Activated naive CD4-positive, alpha-beta T cell treated with anti-CD3 and anti-CD28 coated beads, Interleukin-2, amount 50 U/mL, for 24 hours (primary cell): ENCODE results near the gene KIAA1614.

Source experiments
- H3K27ac Mint-ChIP-seq: one replicate; pipeline ENCODE4 v1.8.0; 2021; ENCODE audit warnings: mild to moderate bottlenecking, mixed read lengths
- H3K27me3 Mint-ChIP-seq: one replicate; pipeline ENCODE4 v1.8.0; 2021; ENCODE audit warnings: mixed read lengths
- H3K36me3 Mint-ChIP-seq: one replicate; pipeline ENCODE4 v1.8.0; 2021; ENCODE audit warnings: mixed read lengths
- H3K4me1 Mint-ChIP-seq: one replicate; pipeline ENCODE4 v1.8.0; 2021; ENCODE audit warnings: mixed read lengths
- H3K4me3 Mint-ChIP-seq: one replicate; pipeline ENCODE4 v1.8.0; 2021; ENCODE audit warnings: mild to moderate bottlenecking, mixed read lengths
- H3K9me3 Mint-ChIP-seq: one replicate; pipeline ENCODE4 v1.8.0; 2021; ENCODE audit warnings: mixed read lengths

Gene KIAA1614

DNA sequence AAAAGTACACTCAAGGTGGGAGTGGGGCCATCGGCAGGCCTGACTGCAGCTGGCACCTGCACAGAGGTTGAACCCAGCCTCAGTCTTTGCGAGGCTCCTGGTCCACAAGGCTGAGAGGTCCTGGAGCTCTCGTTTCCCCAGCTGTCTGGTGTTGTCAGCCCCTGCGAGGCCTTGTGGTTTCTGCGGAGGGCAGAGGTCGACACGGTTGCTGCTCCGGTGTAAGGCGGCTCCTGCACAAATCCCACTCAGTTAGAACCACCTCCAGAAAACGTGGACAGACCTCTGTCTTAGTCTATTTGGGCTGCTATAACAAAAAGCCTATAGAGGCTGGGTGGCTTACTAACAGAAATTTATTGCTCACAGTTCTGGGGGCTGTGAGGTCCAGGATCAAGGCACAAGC lies 5.8 kb downstream of the KIAA1614 start:
- no peaks in the 10 kb centered on the region for H3K9me3 Mint-ChIP-seq

DNA sequence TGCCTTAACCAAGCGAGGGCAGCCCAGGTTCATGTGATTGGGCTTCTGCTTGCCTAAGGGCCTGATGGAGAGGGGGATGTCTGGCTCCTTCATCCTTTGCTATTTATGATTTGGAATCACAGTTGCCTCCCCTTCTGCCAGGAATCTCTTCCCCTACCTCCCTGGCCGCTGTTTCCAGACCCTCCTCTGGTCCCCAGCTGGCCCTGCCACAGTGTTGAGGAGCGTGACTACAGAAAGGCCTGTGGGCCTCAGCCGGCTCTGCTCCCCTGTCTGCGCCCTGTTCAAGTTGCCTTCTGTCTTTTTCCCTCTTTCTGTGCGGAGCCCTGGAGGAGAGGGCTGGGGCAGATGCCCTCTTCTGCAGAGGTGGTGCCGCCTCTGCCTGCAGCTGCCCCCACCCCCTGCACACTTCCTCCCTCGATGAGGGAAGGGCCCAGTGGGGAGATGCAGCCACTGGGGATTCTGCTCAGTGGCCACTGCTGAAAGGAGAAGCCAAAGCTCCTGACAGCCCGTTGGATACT lies 6.5 kb downstream of the KIAA1614 start:
- no peaks in the 10 kb centered on the region for H3K9me3 Mint-ChIP-seq
- no peaks in the 10 kb centered on the region for H3K36me3 Mint-ChIP-seq
- no peak overlapping the region for H3K27ac Mint-ChIP-seq
- H3K27me3 Mint-ChIP-seq: peaks cover 4% of the 10 kb centered on the region
- no peak overlapping the region for H3K4me3 Mint-ChIP-seq
- no peaks in the 10 kb centered on the region for H3K4me1 Mint-ChIP-seq

More for the DNA sequence above, 5.8 kb downstream of the KIAA1614 start:
- H3K27ac Mint-ChIP-seq: no peak overlapping the region
- no peaks in the 10 kb centered on the region for H3K36me3 Mint-ChIP-seq
- H3K4me1 Mint-ChIP-seq: no peaks in the 10 kb centered on the region
- no peak overlapping the region for H3K4me3 Mint-ChIP-seq
- H3K27me3 Mint-ChIP-seq: peaks cover 10% of the 10 kb centered on the region

DNA sequence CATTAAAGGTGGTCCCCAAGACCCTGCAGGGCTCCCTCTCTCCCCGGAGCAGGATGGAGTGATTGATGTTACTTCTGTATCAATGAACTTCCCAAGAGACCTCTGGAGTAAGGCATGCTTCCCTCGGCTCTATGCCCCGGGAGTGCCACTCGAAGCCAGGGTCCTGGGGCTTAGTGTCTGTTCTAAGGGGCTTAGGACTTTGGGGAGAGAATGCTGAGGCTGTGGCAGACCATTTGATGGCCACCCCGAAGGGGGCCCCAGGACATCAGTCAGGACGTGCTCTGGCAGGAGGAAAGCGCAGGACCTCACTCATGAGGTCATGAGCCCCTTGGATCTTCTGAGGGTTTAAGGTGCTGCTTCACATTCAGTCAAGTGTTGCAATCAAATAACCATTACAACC lies 7.5 kb downstream of the KIAA1614 start:
- Mint-ChIP-seq H3K36me3 (no peaks in the 10 kb centered on the region), H3K27me3 (peaks cover 2% of the 10 kb centered on the region), H3K4me1 (no peaks in the 10 kb centered on the region), H3K27ac (no peak overlapping the region), H3K9me3 (no peaks in the 10 kb centered on the region), H3K4me3 (no peak overlapping the region)

DNA sequence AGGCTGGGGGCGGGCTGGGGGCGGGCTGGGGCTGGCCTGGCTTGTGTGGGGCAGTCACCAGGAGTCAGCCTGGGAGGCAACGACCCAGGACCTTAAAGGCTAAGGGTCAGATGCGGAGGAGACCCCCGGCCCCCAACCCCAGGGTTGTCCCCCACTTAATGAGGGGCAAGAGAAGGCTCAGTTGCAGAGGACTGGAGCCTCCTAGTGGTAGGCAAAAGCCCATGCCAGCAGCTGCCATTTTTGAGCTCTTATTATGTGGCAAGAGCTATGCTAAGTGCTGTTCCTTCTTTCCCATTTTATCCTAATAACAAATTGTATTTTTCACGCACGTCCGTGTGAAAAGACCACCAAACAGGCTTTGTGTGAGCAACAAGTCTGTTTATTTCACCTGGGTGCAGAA lies 8.0 kb downstream of the KIAA1614 start:
- Mint-ChIP-seq H3K4me3 (no peak overlapping the region), H3K4me1 (no peaks in the 10 kb centered on the region), H3K9me3 (no peaks in the 10 kb centered on the region)

DNA sequence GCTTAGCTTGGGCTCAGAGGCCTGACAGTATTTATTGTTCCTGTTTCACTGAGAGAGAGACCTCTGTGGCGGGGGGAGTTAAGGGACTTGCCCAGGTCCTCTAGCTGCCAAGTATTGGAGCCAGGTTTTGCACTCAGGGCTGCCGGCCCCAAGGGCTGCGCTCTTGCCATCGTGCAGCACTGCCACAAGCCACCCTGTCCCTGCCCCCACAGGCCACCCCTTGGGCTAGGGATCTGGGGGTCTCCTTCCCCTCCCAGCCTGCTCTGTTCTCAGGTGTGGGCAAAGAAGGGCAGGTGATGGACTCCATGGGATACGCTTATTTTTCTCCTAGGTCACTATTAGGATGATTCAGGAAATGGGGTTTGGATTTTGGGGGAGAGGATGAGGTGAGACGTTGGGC lies 8.7 kb downstream of the KIAA1614 start:
- no peaks in the 10 kb centered on the region for H3K4me1 Mint-ChIP-seq
- H3K36me3 Mint-ChIP-seq: no peaks in the 10 kb centered on the region
- H3K9me3 Mint-ChIP-seq: no peaks in the 10 kb centered on the region
- no peaks in the 10 kb centered on the region for H3K27me3 Mint-ChIP-seq
- H3K27ac Mint-ChIP-seq: no peak overlapping the region
- no peak overlapping the region for H3K4me3 Mint-ChIP-seq

More for the DNA sequence above, 8.0 kb downstream of the KIAA1614 start:
- Mint-ChIP-seq H3K27me3 (no peaks in the 10 kb centered on the region), H3K27ac (no peak overlapping the region), H3K36me3 (no peaks in the 10 kb centered on the region)

DNA sequence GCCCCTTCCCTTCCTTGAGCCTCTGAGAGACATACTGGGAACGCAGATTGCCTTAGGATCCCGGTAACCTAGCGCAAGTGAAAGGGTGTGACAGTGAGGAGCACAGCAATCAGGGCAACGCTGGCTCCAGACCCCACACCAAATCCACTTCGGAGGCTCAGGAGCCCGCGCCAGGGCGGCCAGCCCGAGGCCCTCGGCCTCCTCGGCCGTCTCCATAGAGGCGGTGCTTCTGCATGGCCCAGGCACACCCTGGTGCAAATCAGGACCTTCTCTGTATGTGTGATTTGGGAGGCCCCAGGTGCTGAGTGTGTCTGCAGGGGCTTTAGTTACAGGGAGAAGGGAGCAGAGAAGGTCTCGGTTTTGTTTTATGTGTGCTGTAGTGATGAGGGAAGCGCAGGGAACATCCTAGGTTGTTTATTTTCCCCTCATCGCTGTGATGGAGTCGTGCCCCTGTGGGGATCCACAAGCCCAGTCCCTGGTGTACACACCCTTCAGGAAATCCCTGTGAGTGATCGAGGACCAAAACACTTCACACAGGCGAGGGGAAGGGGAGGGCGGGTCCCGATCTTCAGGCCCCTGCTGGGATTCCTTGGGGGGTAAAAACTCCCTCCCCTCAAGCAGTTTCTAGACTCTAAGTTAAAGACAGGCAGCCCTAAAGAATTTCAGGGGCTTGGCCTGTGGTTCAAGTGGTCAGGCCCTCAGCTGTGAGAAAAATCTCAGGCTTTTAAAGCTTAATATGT lies 9.4 kb downstream of the KIAA1614 start:
- no peak overlapping the region for H3K4me3 Mint-ChIP-seq
- no peaks in the 10 kb centered on the region for H3K4me1 Mint-ChIP-seq
- H3K27me3 Mint-ChIP-seq: no peaks in the 10 kb centered on the region
- no peaks in the 10 kb centered on the region for H3K36me3 Mint-ChIP-seq
- H3K27ac Mint-ChIP-seq: no peak overlapping the region
- no peaks in the 10 kb centered on the region for H3K9me3 Mint-ChIP-seq

DNA sequence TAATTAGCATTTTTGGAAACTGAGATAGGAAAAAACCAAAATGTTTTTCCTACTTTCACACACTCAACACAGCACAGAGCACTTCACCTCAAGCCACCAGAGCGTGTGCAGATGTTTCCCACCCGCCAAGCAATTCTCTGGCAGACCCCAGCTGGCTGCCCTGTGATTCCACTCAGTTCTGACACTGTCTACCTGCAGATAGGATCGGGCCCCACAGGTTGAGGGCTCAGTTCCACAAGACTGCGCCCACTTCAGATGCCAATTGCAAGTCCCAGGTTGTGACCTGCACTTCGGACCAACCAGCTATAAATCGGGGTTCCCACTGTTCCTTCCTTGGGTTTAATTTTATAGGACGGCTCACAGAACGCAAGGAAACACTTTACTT lies 9.9 kb downstream of the KIAA1614 start:
- H3K27ac Mint-ChIP-seq: no peak overlapping the region
- no peak overlapping the region for H3K4me3 Mint-ChIP-seq
- H3K27me3 Mint-ChIP-seq: no peaks in the 10 kb centered on the region
- H3K9me3 Mint-ChIP-seq: no peaks in the 10 kb centered on the region
- H3K36me3 Mint-ChIP-seq: no peaks in the 10 kb centered on the region
- H3K4me1 Mint-ChIP-seq: no peaks in the 10 kb centered on the region

DNA sequence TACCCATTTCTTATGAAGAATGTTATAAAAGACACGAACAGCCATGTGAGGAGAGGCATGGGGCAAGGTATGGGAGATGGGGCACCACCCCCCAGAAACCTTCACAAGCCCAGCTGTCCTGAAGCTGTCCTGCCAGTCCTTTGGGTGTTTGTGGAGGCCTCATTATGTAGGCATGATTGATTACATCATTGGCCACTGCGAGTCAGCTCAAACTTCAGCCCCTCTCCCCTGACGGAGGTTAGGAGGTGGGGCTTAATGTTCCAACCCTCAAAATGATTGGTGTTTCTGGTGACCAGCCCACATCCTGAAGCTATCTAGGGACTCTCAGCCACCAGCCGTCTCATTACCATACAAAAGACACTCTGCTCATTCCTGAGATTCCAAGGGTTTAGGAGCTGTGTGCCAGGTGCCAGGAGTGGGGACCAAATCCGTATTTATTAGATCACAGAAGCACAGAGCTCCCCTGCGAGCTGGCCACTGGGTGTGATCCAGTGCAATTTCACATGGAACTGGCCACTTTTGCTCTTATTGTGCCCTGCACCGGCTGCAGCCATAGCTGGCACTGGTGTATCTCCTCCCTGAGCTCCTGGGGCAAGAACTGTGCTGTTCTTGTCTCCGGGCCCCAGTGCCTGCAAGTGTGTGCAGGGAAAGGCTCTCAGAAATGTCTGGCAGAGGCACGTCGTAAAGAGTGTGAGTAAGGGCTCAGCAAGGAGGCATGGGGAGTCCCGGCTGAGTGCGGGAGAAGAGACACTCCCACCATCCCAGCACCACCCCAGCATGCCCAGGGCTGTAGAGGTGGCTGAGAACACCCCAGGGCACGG lies 10.5 kb downstream of the KIAA1614 start:
- Mint-ChIP-seq H3K27me3 (no peaks in the 10 kb centered on the region), H3K9me3 (no peaks in the 10 kb centered on the region), H3K27ac (no peak overlapping the region), H3K4me1 (no peaks in the 10 kb centered on the region), H3K36me3 (no peaks in the 10 kb centered on the region), H3K4me3 (no peak overlapping the region)

DNA sequence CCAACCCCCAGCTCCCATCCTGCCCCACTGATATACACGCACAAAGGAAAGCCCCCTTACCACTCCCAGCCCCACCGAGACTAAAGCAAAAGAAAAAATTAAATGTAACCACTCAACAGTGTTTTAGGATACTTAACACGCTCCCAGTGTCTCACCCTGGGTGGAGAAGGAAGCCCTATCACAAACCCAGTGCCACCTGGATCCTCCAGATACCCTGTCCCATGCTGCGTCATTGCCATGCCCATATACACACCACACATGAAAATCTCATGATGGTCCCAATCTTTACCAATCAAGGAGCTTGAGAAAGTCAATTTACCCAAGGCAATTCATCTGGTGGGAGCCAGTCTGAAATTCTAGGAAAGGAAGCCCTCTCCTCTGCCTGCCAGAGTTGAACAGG lies 11.2 kb downstream of the KIAA1614 start:
- no peak overlapping the region for H3K27ac Mint-ChIP-seq
- no peaks in the 10 kb centered on the region for H3K27me3 Mint-ChIP-seq
- H3K4me1 Mint-ChIP-seq: no peaks in the 10 kb centered on the region
- no peaks in the 10 kb centered on the region for H3K36me3 Mint-ChIP-seq
- no peak overlapping the region for H3K4me3 Mint-ChIP-seq
- no peaks in the 10 kb centered on the region for H3K9me3 Mint-ChIP-seq

DNA sequence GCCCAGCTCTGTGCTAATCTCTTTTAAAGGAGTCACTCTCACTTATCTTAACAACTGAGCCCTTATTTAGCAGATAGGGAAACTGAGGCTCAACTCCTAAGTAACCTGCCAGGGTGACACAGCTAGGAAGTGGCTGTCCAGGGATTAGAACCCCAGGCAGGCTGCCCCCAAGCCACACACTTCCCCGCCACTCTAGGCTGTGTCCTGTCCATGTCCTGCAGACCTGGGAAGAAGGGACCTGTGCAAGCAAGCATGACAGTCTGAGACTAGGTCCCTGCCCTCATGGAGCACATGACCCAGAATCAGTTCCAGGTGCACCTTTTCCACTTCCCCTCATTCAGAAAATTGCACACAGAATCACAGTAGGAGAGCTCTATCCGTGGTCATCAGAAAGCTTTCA lies 12.2 kb downstream of the KIAA1614 start:
- H3K9me3 Mint-ChIP-seq: no peaks in the 10 kb centered on the region
- no peaks in the 10 kb centered on the region for H3K36me3 Mint-ChIP-seq
- no peaks in the 10 kb centered on the region for H3K27me3 Mint-ChIP-seq
- no peaks in the 10 kb centered on the region for H3K4me1 Mint-ChIP-seq
- no peak overlapping the region for H3K4me3 Mint-ChIP-seq
- H3K27ac Mint-ChIP-seq: no peak overlapping the region

DNA sequence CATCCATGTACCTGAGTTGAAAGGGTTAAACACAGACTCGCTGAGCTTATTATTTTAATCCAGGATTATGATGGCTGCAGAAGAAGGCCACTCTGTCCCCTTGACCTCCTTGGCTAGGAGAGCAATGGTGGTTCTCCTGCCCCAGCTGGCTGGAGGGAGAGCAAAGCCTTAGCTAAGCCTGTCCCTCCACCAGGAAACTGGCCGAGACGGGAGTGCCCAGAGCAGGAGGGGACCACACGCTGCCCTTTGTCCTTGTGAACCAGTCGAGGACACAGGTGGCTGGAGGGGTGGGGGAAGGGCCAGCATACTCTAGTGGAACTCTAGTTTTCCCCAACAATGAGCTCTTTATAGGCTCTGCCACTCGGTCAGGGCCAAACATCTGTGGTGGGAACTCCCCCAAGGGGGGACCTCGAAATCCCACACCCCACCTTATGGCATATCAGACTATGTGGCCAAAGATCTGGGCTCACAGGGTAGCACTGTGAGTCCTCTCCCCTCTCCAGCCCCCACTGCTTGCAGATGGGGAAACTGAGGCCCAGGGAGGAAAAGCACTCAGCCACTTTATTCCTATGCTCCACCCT lies 12.9 kb downstream of the KIAA1614 start:
- Mint-ChIP-seq H3K9me3 (no peaks in the 10 kb centered on the region), H3K4me3 (no peak overlapping the region), H3K27me3 (no peaks in the 10 kb centered on the region), H3K36me3 (no peaks in the 10 kb centered on the region), H3K4me1 (no peaks in the 10 kb centered on the region), H3K27ac (no peak overlapping the region)

DNA sequence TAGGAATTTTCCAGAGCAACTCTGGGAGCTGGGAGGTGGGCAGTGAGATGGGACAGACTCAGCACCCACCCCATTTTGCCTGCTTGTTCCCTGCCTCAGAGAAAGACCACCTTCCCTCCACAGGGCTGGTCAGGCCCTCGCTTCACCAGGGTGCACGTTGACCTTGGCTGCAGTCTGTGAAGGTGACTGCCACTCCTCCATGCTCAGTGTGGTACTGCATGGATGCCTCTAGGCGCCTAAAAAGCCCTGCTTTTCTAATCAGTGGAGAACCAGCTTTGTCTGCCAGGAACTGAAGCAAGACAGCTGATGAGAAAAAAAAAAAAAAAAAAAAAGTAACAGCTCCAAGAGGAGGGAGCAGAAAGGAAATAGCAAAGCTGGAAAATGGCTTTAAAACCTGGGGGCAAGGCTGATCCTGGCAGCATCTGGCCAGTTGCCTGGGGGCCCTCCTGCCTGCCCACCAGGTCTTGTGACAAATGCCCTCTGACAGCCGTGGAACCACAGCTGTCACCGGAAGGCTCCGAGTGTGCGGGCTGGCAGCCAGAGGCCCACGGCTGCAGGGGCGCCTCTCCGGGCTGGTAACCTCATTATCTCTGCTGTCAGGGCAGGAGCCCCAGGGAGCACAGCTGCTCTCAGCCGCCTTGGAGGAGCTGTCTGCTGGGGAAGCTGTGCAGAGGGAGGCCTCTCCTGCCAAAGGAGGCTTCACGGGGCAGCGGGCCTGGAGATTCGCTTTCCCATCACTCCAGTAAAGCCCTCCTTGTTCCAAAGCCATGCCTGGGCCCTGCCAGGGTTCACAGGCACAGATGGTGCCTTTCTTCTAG lies 13.7 kb downstream of the KIAA1614 start:
- Mint-ChIP-seq H3K27me3 (no peaks in the 10 kb centered on the region), H3K36me3 (no peaks in the 10 kb centered on the region), H3K4me3 (no peak overlapping the region), H3K27ac (no peak overlapping the region), H3K4me1 (no peaks in the 10 kb centered on the region), H3K9me3 (no peaks in the 10 kb centered on the region)

DNA sequence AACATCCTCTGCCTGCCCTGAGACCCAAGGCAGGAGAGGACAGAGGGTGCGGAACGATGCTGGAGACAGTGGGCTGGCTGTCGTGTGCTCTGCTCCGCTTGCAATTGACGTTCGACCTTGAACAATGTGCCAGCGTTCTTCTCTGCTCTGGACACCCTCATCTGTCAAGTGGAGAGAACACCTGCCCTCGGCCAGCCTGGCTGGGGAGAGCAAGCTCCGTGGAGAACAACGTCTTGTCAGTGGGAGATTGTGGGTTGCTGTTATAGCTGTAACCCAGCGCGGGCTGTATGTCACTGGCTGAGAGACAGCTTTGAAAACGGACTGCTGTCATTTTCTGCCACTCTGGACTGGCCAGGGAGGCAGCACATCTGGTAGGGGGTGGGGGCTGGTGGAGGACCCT lies 14.7 kb downstream of the KIAA1614 start:
- Mint-ChIP-seq H3K27me3 (no peaks in the 10 kb centered on the region), H3K9me3 (no peaks in the 10 kb centered on the region), H3K4me3 (no peak overlapping the region), H3K36me3 (no peaks in the 10 kb centered on the region), H3K27ac (no peak overlapping the region), H3K4me1 (no peaks in the 10 kb centered on the region)

DNA sequence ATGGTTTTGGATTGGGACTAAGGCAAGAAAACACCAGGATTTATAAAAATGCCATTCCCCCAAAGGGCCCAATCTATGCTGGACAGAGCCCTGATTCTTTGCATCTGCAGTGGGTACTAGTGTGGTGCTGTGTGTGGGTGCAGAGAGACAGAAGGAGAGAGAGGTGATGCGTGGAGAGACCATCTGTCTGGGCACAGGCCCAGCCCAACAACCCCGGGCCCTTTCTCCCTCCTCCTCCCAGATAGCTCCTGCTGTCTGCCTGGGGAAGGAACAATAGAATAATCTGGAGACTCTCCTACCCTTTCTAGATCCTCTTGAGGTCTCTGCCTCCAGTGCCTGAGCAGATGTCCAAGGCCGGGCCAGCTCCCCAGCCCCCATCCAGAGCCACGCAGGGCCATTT lies 15.1 kb downstream of the KIAA1614 start:
- Mint-ChIP-seq H3K4me3 (no peak overlapping the region), H3K27ac (no peak overlapping the region), H3K4me1 (no peaks in the 10 kb centered on the region), H3K36me3 (no peaks in the 10 kb centered on the region), H3K27me3 (no peaks in the 10 kb centered on the region), H3K9me3 (no peaks in the 10 kb centered on the region)
